ENCODE measurements around the gene PNPLA8.

DNA sequence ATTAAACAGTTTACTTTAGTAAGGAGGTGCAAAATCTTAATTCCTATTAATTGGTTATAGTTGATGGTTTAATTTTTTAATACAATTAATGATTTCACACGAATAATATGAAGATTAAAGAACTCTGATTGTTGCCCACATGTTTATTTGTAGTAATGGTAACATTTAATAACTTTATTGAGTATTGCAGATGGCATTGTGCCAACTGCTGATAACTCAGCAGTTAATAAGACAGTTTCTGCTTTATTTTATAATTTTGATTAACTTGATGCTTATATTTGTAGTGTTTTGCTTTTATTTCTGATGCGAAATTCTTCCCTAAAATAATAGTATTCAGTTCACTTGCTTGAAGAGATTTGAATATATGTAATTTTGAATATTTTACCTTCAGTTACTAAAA lies 46.5 kb upstream of the PNPLA8 start:
- TF ChIP-seq, protein P1, sequence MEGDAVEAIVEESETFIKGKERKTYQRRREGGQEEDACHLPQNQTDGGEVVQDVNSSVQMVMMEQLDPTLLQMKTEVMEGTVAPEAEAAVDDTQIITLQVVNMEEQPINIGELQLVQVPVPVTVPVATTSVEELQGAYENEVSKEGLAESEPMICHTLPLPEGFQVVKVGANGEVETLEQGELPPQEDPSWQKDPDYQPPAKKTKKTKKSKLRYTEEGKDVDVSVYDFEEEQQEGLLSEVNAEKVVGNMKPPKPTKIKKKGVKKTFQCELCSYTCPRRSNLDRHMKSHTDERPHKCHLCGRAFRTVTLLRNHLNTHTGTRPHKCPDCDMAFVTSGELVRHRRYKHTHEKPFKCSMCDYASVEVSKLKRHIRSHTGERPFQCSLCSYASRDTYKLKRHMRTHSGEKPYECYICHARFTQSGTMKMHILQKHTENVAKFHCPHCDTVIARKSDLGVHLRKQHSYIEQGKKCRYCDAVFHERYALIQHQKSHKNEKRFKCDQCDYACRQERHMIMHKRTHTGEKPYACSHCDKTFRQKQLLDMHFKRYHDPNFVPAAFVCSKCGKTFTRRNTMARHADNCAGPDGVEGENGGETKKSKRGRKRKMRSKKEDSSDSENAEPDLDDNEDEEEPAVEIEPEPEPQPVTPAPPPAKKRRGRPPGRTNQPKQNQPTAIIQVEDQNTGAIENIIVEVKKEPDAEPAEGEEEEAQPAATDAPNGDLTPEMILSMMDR (IDR thresholded peaks at IDR 0.05; ENCODE audit: insufficient read depth, low read length), result no peak
- TF ChIP-seq GABPA (IDR thresholded peaks at IDR 0.05; ENCODE audit: low read depth), result no peak
- no peak for TF ChIP-seq POLR2AphosphoS5 (IDR thresholded peaks at IDR 0.05; ENCODE audit: low read depth)
